Left colon (tissue), 2 donors: ENCODE data around the gene RASSF4. TPM values are rescaled to one million over a fixed set of nuclear protein-coding genes. Genes with fewer than 3 reads are reported as not detected.

Source experiments
- ATAC-seq: fragments of 200-7000 bp; cut with Tn5 transposase; one replicate; pipeline ENCODE4 v1.9.1; 2020; ENCODE audit warnings: mild to moderate bottlenecking, moderate library complexity
- DNase-seq, 2 donors: peaks; one replicate each; pipeline ENCODE4 v3.0.0-alpha.2; 2020
- intact Hi-C, 2 donors: fragments of 100-400 bp; cut with DNase I in 1 of 2; cut with micrococcal nuclease in 1 of 2; formaldehyde crosslinking; loops; one replicate each; pipeline versions ENCODE4 v1.11.2 to v1.14.0; 2022; cut with DNase I, micrococcal nuclease
- total RNA-seq, 2 donors: library from RNA; stranded (reverse); fragmentation: NEBNext Ultra II Directional; extraction: Animal tissue kit (Norgen Biotek cat#: 25700); gene quantifications; one replicate each; pipeline ENCODE4 v1.2.1, GENCODE V29; 2021
- donor health status: DM: no; HTN: no; CAD: no.
- donor health status: DM: yes; HTN: yes; CAD: no.

The RASSF4 gene
- total RNA-seq, 2 donors from 2014 or later, result 29.4 to 44.7 TPM

DNA sequence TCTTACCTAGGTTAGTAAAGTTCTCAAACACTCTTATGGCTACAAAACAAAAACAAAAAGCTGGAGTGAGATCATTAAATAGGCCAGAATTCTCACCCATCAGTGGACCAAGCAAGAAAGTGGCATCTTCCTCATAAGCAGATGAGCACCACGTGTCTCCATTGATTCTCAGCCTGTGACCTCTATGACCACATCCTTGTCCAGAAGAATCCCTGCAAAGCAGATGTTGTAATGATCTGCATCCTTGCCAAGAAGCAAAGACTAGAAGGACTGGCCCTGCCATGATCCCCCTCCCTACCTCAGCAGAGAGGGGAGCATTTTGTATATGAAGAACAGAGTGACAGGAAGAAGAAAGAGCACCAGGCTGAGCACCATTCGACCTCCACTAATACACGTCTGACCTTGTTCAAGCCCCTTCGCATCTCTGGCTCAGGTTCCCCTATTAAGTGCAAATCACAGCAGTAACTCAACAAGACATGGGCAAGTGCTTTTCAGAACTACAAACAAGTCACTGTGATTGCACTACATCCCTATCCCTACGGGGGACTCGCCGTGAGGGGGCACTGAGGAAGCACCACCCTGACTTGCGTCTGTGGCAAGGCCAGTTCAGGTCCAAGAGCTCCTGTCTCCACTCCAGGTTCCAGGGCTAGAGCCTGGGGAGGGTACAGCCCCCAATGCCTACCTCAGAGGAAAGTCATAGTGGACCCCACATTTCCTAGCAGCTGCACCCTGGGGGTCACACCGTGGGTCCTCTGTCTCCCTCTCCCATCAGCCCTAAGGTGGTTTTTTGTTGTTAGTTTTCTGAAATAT, 22.2 kb upstream of the RASSF4 start:
- DNase-seq (no peak), ATAC-seq (no peak)
- intact Hi-C loops, result no loop called here

DNA sequence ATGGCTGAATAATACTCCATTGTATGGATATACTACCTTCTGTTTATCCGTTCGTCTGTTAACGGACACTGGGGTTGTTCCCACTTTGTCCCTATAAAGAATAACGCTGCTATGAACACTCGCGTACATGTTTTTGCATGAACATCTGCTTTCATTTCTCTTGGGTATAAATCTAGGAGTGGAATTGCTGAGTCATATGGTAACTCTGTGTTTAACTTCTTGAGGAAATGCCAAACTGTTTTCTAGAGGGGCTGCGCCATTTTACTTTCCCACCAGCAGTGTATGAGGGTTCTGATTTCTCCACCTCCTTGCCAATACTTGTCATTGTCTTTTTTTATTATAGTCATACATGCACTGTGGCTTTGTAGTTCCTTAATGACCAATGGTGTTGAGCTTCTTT, 20.6 kb upstream of the RASSF4 start:
- ATAC-seq, result no peak
- intact Hi-C loops, result no loop called here
- no peak for DNase-seq

DNA sequence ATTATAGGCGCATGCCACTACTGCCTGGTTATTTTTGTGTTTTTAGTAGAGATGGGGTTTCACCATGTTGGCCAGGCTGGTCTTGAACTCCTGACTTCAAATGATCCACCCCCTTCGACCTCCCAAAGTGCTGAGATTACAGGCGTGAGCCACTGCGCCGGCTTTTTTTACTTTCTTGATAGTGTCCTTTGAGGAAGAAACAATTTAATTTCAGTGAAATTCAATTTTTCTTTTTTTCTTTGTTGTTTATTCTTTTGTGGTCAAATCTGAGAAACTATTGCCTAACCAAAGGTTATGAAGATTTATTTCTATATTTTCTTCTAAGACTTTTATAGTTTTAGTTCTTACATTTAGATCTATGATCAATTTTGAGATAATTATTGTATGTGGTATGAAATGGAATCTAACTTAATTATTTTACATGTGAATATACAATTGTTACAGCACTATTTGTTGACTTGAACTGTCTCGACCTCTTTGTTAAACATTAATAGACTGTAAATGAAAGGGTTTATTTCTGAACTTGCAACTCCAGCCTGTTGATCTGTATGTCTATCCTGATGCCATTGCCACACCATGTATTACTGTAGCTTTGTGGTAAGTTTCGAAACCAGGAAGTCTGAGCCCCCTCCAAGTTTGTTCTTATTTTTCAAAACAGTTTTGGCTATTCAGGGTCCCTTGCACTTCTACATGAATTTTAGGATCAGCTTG, 19.8 kb upstream of the RASSF4 start:
- DNase-seq (no peak), ATAC-seq (peak; percentile 69)
- intact Hi-C loops, result no loop called here

DNA sequence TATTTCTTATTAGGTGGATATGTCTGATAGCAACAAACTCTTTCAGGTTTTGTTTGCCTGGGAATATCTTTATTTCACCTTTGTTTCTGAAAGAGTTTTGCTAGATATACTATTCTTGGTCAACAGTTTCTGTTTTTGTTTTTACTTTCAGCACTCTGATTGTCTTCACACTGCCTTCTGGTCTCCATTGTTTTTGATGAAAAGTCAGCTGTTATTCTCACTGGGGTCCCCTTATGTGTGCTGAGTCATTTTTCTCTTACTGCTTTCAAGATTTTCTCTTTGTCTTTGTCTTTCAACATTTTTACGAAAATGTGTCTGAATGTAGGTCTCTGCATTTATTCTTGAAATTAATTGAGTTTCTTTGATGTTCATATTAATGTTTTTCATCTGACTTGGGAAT, 15.2 kb upstream of the RASSF4 start:
- intact Hi-C loops, result no loop called here
- DNase-seq, result no peak
- ATAC-seq, result no peak

DNA sequence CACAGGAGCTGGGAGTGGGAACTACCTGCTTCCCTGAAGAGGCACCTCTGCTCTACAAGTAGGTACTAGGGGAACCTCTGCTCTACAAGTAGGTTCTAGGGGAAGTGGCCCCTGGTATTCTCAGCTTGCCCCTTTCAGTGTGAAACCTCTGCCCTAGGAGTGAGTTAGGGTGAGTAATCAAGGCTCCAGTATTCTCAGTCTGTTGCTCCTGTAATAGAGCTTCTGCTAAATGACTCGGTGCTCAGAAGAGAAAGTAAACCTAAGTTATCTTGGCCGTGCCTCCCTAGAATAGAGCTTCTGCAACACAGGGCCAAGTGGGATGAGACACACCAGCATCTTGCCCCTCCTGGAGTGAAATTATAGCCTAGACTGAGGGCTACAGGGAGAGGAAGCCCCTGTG, 13.4 kb upstream of the RASSF4 start:
- ATAC-seq (no peak), DNase-seq (no peak)
- intact Hi-C loops, result no loop called here

DNA sequence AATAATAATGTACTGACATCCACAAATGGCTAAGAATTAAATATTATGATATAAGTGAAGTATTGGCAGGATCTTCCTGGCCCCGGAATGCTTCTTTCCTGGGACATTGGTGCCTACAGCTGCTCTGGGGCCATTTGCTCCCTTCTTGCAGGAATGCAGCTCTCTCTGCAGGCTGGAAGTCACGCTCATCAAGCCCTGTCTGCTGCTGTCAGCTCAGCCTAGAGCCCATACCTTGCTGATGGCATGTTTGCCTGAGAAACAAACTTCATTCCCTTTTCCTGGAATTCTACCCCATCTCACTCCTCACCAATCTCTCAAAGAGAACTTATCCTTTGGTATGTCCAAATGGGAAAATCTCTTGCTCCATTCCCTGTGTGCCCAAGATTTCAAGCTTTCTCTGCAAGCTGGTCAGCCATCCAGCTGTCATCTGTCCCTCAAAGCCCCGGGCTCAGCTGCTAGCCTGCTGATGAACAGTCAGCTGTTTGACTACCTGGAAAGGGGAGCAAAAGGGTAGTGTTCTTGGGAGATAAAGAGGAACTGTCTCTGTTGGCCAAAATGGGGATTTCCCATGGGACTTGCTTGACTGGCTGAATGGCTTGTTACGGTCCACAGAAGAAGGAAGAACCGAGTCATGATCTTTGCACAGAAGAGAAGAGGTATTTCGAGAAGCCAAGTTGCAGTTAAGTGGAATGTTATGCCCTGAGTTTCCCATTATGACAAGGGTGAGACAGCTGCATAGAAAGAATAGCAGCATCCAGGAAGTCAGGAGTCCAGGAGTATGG, 12.0 kb upstream of the RASSF4 start:
- ATAC-seq (no peak), DNase-seq (no peak)
- intact Hi-C loops, result no loop called here

DNA sequence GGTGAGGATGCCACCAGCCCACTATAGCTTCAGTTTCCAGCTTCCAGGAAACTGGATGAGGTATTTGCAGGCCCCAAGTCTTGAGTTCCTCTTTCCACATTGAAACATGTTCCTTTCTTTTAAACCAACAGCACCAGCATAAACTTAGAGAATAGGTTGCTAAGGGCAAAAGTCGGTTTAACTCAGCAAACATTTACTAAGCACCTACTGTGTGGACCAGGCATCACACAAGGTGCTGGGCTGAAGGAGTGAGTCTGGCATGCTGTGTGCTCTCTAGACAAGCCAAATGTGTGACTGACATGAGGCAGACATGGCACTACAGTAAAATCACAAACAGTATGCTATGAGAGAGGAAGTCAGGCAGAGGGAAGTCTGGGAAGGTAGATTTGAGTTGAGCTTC, 11.0 kb upstream of the RASSF4 start:
- ATAC-seq, result no peak

DNA sequence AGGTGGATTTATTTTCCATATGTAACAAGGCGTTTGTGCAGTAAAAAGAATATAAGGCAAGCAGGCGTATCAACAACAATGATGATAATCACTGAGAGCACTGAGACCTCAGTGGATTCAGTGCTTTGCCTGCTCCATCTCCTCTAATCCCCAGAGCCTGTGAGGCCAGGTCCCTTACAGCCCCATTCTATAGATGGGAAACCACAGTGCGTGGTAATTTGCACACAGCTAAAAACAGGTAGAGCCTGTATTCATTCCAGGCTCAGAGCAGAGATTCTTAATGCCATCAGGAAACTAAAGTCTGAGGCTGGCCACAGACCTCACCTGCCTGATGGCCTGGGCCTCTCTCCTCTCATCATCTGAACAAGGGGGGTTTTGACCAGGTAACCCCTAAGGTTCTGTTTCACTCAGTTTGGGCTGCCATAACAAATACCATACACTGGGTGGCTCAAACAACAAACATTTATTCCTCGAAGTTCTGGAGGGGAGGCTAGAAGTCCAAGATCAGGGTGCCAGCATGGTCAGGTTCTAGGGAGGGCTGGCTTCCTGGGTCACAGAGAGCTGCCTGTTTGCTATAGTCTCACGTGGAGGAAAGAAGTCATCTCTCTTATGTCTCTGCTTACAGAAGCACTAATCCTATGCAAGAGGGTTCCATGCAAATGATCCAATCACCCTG, 10.3 kb upstream of the RASSF4 start:
- no peak for ATAC-seq
- DNase-seq, result no peak
- intact Hi-C loops, result no loop called here

More for the DNA sequence above, 11.0 kb upstream of the RASSF4 start:
- intact Hi-C loops, result no loop called here
- DNase-seq, result no peak

DNA sequence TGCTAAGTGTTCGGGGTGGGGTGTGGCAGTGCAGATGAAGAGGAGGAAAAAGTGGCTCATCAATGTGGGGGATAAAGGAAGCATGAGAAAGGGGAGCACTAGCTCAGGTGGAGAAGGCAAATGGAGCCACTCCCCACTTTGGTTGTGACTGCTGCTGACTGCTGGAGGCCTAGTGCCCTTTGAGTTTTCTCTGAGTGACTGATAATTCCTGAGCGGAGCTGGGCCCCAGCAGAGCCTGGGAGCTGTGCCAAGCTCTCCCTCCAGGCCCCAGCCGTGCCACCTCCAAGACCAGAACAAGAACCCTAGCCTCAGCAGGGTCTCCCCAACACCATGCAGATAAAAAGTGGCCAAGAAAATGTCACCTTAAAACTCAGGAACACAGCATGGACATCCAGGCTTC, 9.7 kb upstream of the RASSF4 start:
- intact Hi-C loops, result no loop called here
- DNase-seq (no peak), ATAC-seq (no peak)

DNA sequence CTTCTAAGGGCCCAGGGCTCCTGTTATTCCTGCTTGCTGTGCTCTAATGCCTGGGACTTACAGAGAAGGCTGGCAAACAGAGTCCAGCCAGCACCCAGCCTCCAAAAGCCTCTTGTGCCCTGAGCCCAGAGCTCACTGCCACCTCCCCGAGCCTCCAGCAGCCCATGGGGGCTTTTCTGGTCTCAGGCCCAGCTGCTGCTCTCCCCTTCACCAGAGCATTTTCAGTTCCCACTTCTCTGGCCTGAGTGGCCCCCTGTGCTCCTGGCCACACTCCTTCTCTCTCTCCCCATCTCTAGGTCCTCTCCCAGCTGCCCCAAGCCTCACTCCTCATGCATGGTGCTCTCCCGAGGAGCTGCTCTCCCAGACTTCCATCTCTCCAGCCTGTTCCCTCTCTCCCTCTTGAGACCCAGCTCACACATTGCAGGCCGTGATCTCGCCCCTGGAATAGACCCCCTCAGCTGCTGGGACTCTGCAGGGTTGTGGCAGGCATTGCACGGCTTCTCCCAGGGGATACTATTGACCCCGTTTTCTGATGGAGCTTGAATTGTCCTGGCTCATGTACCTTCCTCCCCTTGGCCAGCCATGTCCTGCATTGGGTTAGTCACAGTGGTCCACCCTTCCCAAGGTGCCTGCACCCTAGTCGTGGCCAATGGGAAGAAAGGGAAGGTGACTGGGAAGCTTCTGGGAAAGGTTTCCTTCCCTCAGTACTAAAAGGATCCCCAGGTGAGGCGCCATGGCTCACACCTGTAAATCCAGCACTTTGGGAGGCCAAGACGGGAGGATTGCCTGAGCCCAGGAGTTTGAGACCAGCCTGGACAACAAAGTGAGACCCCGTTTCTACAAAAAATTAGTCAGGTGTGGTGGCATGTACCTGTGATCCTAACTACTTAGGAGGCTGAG, 9.0 kb upstream of the RASSF4 start:
- ATAC-seq (no peak), DNase-seq (no peak)
- intact Hi-C loops, result no loop called here

DNA sequence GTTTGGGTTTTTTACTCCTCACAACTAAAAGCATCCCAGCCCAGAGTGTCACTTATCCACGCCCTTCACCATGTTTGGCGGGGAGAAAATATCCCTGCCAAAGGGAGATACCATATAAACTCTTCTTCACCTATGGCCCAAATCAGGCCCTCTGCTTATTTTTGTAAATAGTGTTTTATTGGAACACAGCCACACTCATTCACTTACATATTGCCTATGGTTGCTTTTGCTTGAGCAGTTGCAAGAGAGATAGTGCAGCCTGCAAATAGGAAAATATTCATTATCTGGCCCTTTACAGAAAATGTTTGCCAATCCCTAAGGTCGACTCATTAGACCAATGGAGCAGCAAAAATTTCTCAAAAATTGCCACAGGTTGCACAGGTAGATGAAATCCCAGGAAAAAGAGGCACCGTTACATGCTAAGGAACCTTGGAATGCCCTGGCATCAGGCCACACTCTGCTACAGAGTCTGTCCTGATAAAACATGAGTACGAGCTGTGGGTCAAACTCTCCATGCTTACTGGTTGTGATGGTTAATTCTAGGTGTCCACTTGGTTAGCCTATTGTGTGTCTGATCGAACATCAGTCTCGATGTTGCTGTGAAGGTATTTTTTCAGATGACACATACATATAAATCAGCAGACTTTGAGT, 7.9 kb upstream of the RASSF4 start:
- intact Hi-C loops, result no loop called here
- ATAC-seq (no peak), DNase-seq (no peak)

DNA sequence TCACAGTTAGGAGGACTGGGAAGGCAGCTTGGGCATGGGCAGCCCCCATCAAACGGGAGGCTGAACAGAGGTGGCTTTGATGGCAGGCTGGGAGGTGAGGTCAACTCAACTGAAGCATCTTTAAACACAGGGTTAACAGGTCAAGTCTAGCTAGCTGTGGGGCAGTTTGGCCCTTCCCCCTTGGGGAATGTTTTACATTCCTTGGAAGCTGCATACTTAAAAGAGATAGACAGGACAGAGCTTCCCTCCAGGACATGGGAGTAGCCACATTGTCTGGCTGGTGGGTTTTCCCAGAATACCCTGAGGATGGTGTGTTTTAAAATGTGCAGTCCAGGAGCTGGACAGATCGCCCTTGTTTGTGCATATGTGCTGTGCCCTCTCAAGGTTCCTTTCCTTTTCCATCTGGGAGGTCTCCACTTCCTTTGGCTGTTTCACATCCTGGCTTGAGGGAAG, 6.8 kb upstream of the RASSF4 start:
- DNase-seq, result no peak
- intact Hi-C loops, result no loop called here
- no peak for ATAC-seq

DNA sequence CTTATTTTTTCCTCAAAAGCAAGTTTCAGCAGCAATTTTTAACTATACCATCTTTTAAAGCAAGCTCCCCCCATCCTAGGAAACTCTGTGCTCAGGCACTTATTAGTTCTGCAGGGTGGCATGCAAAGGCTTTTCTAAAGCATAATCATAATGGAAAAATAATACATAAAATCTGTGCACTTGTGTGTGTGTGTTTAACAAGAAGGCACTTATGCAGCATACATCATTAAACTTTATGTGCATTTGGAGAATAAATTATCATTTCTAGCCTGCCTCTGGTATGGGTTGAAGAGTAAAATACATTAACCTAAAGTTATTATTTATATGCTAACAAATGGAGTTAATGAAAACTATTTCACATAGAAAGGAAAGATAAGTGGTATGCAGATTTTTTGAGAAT, 5.6 kb upstream of the RASSF4 start:
- ATAC-seq (no peak), DNase-seq (no peak)
- intact Hi-C loops, result no loop called here

DNA sequence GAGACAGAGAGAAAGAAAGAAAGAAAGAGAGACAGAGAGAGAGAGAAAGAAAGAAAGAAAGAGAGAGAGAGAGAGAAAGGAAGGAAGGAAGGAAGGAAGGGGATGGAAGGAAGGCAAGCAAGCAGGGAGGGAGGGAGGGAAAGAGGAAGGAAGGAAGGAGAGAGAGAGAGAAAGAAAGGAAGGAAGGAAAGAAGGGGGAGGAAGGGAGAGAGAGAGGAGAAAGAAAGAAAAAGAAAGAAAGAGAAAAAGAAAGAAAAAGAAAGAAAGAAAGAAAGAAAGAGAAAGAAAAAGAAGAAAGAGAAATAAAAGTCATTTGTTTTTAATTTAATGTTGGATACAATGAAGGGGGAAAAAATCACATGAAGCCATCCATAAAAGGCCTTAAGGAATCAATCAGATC, 4.6 kb upstream of the RASSF4 start:
- DNase-seq (no peak), ATAC-seq (no peak)
- intact Hi-C loops, result no loop called here

DNA sequence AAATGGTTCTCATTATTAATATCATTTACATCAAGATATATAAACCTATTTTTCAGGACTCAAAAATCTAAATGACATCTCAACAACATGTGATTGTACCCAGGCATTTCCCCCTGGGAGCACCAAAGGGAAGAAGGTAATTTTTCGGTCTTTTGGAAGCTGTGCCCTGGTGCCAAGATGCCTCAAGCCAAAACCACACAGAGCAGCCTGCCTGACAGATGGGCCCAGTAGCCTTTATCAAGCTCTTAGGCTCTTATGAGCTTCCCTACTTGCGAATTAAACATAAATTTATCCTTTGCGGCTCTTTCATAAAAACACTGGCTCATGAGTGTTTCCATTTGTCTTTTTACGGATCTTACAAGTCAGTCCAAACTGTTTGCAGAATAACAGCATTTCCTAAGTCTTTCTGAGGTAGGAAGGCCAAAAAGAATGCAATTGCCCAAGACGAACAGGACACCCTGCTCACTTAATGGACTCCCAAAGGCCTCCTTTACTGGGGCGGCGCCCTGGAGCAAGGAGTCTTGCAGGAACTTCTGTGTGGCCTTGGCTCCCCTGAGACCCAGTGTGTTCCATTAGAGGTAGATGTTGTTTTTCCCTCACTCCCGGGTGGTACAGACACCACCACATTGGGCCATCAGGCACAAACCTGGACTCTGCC, 4.1 kb upstream of the RASSF4 start:
- DNase-seq (no peak), ATAC-seq (no peak)
- intact Hi-C loops, result no loop called here

DNA sequence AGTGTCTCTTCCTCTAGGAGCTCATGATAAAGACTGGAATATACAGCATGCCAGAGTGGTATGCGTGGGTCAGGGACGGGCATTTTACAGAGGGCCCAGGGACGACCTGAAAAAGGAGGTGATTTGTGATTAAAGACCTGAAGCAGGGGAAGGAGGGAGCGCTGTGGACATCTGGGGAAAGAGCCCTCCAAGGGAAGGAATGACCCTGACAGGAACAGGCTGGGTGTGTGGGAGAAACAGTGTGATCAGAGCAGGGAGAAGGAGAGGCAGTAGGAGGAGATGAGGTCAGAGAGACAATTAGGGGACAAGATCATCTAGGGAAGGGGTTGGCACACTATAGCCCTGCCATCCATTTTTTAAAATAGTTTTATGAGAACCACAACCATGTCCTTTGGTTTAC, 3.4 kb upstream of the RASSF4 start:
- intact Hi-C loops, result no loop called here
- no peak for DNase-seq

More for the DNA sequence above, 3.4 kb upstream of the RASSF4 start:
- no peak for ATAC-seq
